SU-DHL-6 (cell line): ENCODE measurements around the gene TAB2.

ENCODE experiments used
- H2AFZ ChIP-seq: fragments of 200-600 bp; sonication (generic); 2 replicates; pipeline ENCODE4 v1.6.1; 2014; ENCODE audit warnings: low read depth, mild to moderate bottlenecking, moderate library complexity, mixed read lengths, antibody characterized with exemption, low read length; ENCODE audit not compliant: severe bottlenecking
- H3F3A ChIP-seq: fragments of 200-600 bp; shearing (Covaris generic); 2 replicates; pipeline ENCODE4 v1.6.0; 2016; ENCODE audit warnings: antibody characterized with exemption, mild to moderate bottlenecking; ENCODE audit not compliant: insufficient read depth
- H3K27ac ChIP-seq: fragments of 200-600 bp; sonication (generic); 2 replicates; pipeline ENCODE4 v1.5.1; 2016; ENCODE audit warnings: low read depth, mild to moderate bottlenecking, low read length, moderate library complexity, mixed read lengths
- H3K27me3 ChIP-seq: fragments of 200-600 bp; sonication (generic), shearing (Covaris generic); 2 replicates; pipeline ENCODE4 v1.6.0; 2014; ENCODE audit warnings: mild to moderate bottlenecking, low read length
- H3K36me3 ChIP-seq: fragments of 200-600 bp; sonication (generic); 2 replicates; pipeline ENCODE4 v1.6.1; 2014; ENCODE audit warnings: mild to moderate bottlenecking, low read length, mixed read lengths
- H3K4me2 ChIP-seq: fragments of 300-600, 200-600 bp; shearing (Covaris generic), sonication (generic); 2 replicates; pipeline ENCODE4 v1.6.0; 2014; ENCODE audit warnings: low read length, low read depth, mild to moderate bottlenecking; ENCODE audit not compliant: poor library complexity, severe bottlenecking
- H3K4me3 ChIP-seq: fragments of 200-600 bp; sonication (generic); 2 replicates; pipeline ENCODE4 v1.5.1; 2014; ENCODE audit warnings: antibody characterized with exemption, low read length, mild to moderate bottlenecking, mixed read lengths; ENCODE audit not compliant: insufficient read depth, poor library complexity, severe bottlenecking
- H3K79me2 ChIP-seq: fragments of 200-600 bp; sonication (generic); 2 replicates; pipeline ENCODE4 v1.6.1; 2014; ENCODE audit warnings: mild to moderate bottlenecking, low read length, moderate library complexity; ENCODE audit not compliant: insufficient read depth
- H3K9ac ChIP-seq: fragments of 200-600 bp; sonication (generic); 2 replicates; pipeline ENCODE4 v1.7.0; 2014; ENCODE audit warnings: mild to moderate bottlenecking, low read length
- H3K9me2 ChIP-seq: fragments of 200-600 bp; sonication (generic); replicated peaks from 2 replicates; pipeline ENCODE4 v1.6.1; 2014; ENCODE audit warnings: low read length; ENCODE audit not compliant: insufficient read depth
- H3K9me3 ChIP-seq: fragments of 200-600 bp; sonication (generic); 2 replicates; pipeline ENCODE4 v1.6.1; 2014; ENCODE audit warnings: low read length, mixed read lengths; ENCODE audit not compliant: insufficient read depth
- H4K20me1 ChIP-seq: fragments of 200-600 bp; sonication (generic); 2 replicates; pipeline ENCODE4 v1.6.1; 2014; ENCODE audit warnings: low read depth, mild to moderate bottlenecking, antibody characterized with exemption, low read length, moderate library complexity, mixed read lengths
- CTCF ChIP-seq: fragments of 200-600 bp; sonication (generic); IDR thresholded peaks from one replicate; pipeline ENCODE4 v1.5.1; 2017; ENCODE audit warnings: antibody characterized with exemption, mild to moderate bottlenecking, low read length, moderate library complexity; ENCODE audit not compliant: insufficient read depth, poor library complexity, severe bottlenecking
- EZH2phosphoT487 ChIP-seq: fragments of 200-600 bp; sonication (generic), shearing (Covaris generic); conservative IDR thresholded peaks from 2 replicates; pipeline ENCODE4 v1.6.1; 2018; ENCODE audit warnings: mild to moderate bottlenecking, antibody characterized with exemption, low read length, moderate library complexity, mixed read lengths

The TAB2 gene

DNA sequence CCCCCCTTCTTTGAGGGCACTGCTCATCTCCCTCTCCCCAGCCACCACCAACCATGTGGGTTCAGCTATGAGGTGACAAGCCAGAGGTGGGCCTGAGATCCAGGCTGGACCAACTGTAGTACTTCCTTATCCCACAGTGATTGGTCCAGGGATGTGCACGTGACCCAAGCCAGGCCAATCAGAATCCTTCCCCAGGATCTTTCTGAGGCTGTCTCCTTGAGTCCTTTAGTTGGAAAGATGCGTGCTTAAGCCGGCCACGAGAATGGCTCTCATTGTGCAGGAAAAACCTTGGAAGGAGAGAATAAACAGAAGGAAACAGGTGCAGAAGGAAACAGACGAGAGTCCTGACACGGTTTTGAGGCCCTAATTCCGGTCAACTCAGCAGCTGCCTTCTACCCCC is 128.1 kb downstream of the TAB2 start:
- Histone ChIP-seq H3K27me3 (no peaks in the 10 kb centered on the region), H3K36me3 (no peaks in the 10 kb centered on the region), H3K9me3 (no peaks in the 10 kb centered on the region), H3K27ac (no peak overlapping the region), H3F3A (0 out of 2 replicates have a peak, but pooled peaks cover 4% of the 10 kb centered on the region), H3K9ac (no peak overlapping the region), H3K79me2 (no peaks in the 10 kb centered on the region), H2AFZ (no peak overlapping the region), H3K9me2 (no peaks in the 10 kb centered on the region), H3K4me2 (no peak overlapping the region), H4K20me1 (no peaks in the 10 kb centered on the region), H3K4me3 (no peak overlapping the region)
- TF ChIP-seq CTCF: no peak
- no peak for TF ChIP-seq EZH2phosphoT487

GRCh38 chr6:149446791-149447376 is 129.4 kb downstream of the TAB2 start:
- no peak overlapping the region for H3K27ac ChIP-seq
- no peak for TF ChIP-seq CTCF
- no peak for TF ChIP-seq EZH2phosphoT487

GRCh38 chr6:149448821-149449453 is 131.4 kb downstream of the TAB2 start:
- Histone ChIP-seq H3K27ac (no peak overlapping the region), H4K20me1 (no peaks in the 10 kb centered on the region), H3K79me2 (no peaks in the 10 kb centered on the region), H3K27me3 (no peaks in the 10 kb centered on the region), H3K9me2 (no peaks in the 10 kb centered on the region), H2AFZ (no peak overlapping the region), H3F3A (0 out of 2 replicates have a peak, but pooled peaks cover 4% of the 10 kb centered on the region), H3K9ac (no peak overlapping the region), H3K9me3 (no peaks in the 10 kb centered on the region), H3K4me3 (no peak overlapping the region), H3K4me2 (no peak overlapping the region), H3K36me3 (no peaks in the 10 kb centered on the region)
- TF ChIP-seq CTCF (no peak), EZH2phosphoT487 (no peak)

More at GRCh38 chr6:149446791-149447376, 129.4 kb downstream of the TAB2 start:
- no peaks in the 10 kb centered on the region for H3K9me2 ChIP-seq
- H3K4me2 ChIP-seq: no peak overlapping the region
- H2AFZ ChIP-seq: no peak overlapping the region
- H3K9me3 ChIP-seq: no peaks in the 10 kb centered on the region
- H3K79me2 ChIP-seq: no peaks in the 10 kb centered on the region
- H4K20me1 ChIP-seq: no peaks in the 10 kb centered on the region
- H3K4me3 ChIP-seq: no peak overlapping the region
- no peak overlapping the region for H3K9ac ChIP-seq
- 0 out of 2 replicates have a peak, but pooled peaks cover 4% of the 10 kb centered on the region for H3F3A ChIP-seq
- no peaks in the 10 kb centered on the region for H3K27me3 ChIP-seq
- H3K36me3 ChIP-seq: no peaks in the 10 kb centered on the region
